CD8-positive, alpha-beta memory T cell (primary cell): Measurements from ENCODE around the gene SCGN. TPM values are rescaled to one million over a fixed set of nuclear protein-coding genes. Genes with fewer than 3 reads are reported as not detected.
"Not testable (repeated sequence)": the region's sequence is repeated elsewhere in the genome, so short reads cannot be mapped to it uniquely, and the experiment has no call there.

Source experiments
- CTCF ChIA-PET: fragments of 350-600 bp; sonication (Branson Sonifier 250); formaldehyde crosslinking; loops from one replicate; lab custom pipeline; 2021; ENCODE audit warnings: antibody characterized with exemption; lab: Charles Lee
- POLR2A ChIA-PET: fragments of 350-600 bp; sonication (Branson Sonifier 250); formaldehyde crosslinking; loops from one replicate; lab custom pipeline; 2021; ENCODE audit warnings: antibody characterized with exemption; lab: Charles Lee
- DNase-seq, 5 donors: peaks; one replicate each; pipeline versions ENCODE4 v3.0.0 to v3.0.0-alpha.2; 2020 to 2022; ENCODE audit warnings: mixed read lengths in 1 of 5
- H3K27ac ChIP-seq: one replicate; pipeline ENCODE4 v1.7.0; 2013; ENCODE audit warnings: low read depth, mild to moderate bottlenecking, low read length, moderate library complexity
- H3K27me3 ChIP-seq: 2 replicates; pipeline ENCODE4 v1.7.0; 2013; ENCODE audit warnings: low read length, mild to moderate bottlenecking; ENCODE audit not compliant: insufficient read depth, poor library complexity, severe bottlenecking
- H3K36me3 ChIP-seq: 2 replicates; pipeline ENCODE4 v1.7.0; 2013; ENCODE audit warnings: mild to moderate bottlenecking, low read length, moderate library complexity; ENCODE audit not compliant: insufficient read depth
- H3K4me1 ChIP-seq: 2 replicates; pipeline ENCODE4 v1.7.0; 2013; ENCODE audit warnings: mild to moderate bottlenecking, low read length, moderate library complexity; ENCODE audit not compliant: insufficient read depth
- H3K4me3 ChIP-seq: 2 replicates; pipeline ENCODE4 v1.7.0; 2013; ENCODE audit warnings: mild to moderate bottlenecking, low read length
- H3K9me3 ChIP-seq: 2 replicates; pipeline ENCODE4 v1.7.0; 2013; ENCODE audit warnings: mild to moderate bottlenecking, low read length
- H3K27ac Mint-ChIP-seq, 8 donors: one replicate each; pipeline ENCODE4 v1.8.0; 2020 to 2021; ENCODE audit warnings: mixed read lengths in 8 of 8, mild to moderate bottlenecking in 6 of 8, inconsistent platforms in 3 of 8, moderate library complexity in 3 of 8
- H3K27me3 Mint-ChIP-seq, 2 donors: one replicate each; pipeline ENCODE4 v1.8.0; 2020 to 2021; ENCODE audit warnings: mixed read lengths in 2 of 2, mild to moderate bottlenecking in 1 of 2, moderate library complexity in 1 of 2
- H3K36me3 Mint-ChIP-seq, 3 donors: one replicate each; pipeline ENCODE4 v1.8.0; 2020 to 2021; ENCODE audit warnings: mixed read lengths in 3 of 3, inconsistent platforms in 1 of 3, mild to moderate bottlenecking in 1 of 3
- H3K4me1 Mint-ChIP-seq, 3 donors: one replicate each; pipeline ENCODE4 v1.8.0; 2020 to 2021; ENCODE audit warnings: mixed read lengths in 3 of 3, inconsistent platforms in 1 of 3, mild to moderate bottlenecking in 1 of 3
- H3K4me3 Mint-ChIP-seq, 7 donors: one replicate each; pipeline ENCODE4 v1.8.0; 2020 to 2021; ENCODE audit warnings: mixed read lengths in 7 of 7, mild to moderate bottlenecking in 6 of 7, moderate library complexity in 4 of 7, inconsistent platforms in 2 of 7
- H3K9me3 Mint-ChIP-seq, 5 donors: one replicate each; pipeline ENCODE4 v1.8.0; 2020 to 2022; ENCODE audit warnings: mixed read lengths in 5 of 5, mild to moderate bottlenecking in 3 of 5, moderate library complexity in 2 of 5, inconsistent platforms in 1 of 5
- polyA plus RNA-seq: library from polyadenylated mRNA; unstranded; fragments of 300-500 nt; fragmentation: Illumina TruSeq; gene quantifications from one replicate; pipeline ENCODE4 v1.2.3, GENCODE V29; 2021
- total RNA-seq, 2 experiments: library from RNA; stranded (reverse); gene quantifications; one replicate each; pipeline ENCODE4 v1.2.3, GENCODE V29; 2021

Gene SCGN
- total and polyA plus RNA-seq, 3 experiments from 2014 or later: not detected

- no peak overlapping the region for H3K4me3 Mint-ChIP-seq
- Histone ChIP-seq H3K27ac (no peak overlapping the region), H3K4me1 (no peaks in the 10 kb centered on the region), H3K27me3 (no peaks in the 10 kb centered on the region), H3K36me3 (no peaks in the 10 kb centered on the region), H3K4me3 (no peak overlapping the region), H3K9me3 (no peaks in the 10 kb centered on the region)
- H3K36me3 Mint-ChIP-seq: no peaks in the 10 kb centered on the region
- H3K9me3 Mint-ChIP-seq: no peaks in the 10 kb centered on the region
- H3K4me1 Mint-ChIP-seq: no peaks in the 10 kb centered on the region
- ChIA-PET CTCF (no interaction called here), POLR2A (no interaction called here)
- H3K27ac Mint-ChIP-seq: no peak overlapping the region
- no peak for DNase-seq
- H3K27me3 Mint-ChIP-seq: peaks cover 0 to 17% of the 10 kb centered on the region in 2 donors
Observed at GRCh38 chr6:25743868-25744267, 91.9 kb downstream of the SCGN start.

GRCh38 chr6:25745836-25746235 lies 93.8 kb downstream of the SCGN start:
- no peaks in the 10 kb centered on the region for H3K36me3 Mint-ChIP-seq
- no peak overlapping the region for H3K4me3 Mint-ChIP-seq
- no peak overlapping the region for H3K4me3 ChIP-seq
- ChIA-PET CTCF (no interaction called here), POLR2A (no interaction called here)
- H3K27me3 ChIP-seq: no peaks in the 10 kb centered on the region
- H3K4me1 ChIP-seq: no peaks in the 10 kb centered on the region
- no peak for DNase-seq
- no peak overlapping the region for H3K27ac ChIP-seq
- H3K9me3 ChIP-seq: no peaks in the 10 kb centered on the region
- no peak overlapping the region for H3K27ac Mint-ChIP-seq
- no peaks in the 10 kb centered on the region for H3K9me3 Mint-ChIP-seq
- peaks cover 0 to 5% of the 10 kb centered on the region in 2 donors for H3K27me3 Mint-ChIP-seq
- no peaks in the 10 kb centered on the region for H3K4me1 Mint-ChIP-seq
- H3K36me3 ChIP-seq: no peaks in the 10 kb centered on the region

- no peak overlapping the region for H3K27ac ChIP-seq
- no peaks in the 10 kb centered on the region for H3K36me3 ChIP-seq
- no peak for DNase-seq
- Mint-ChIP-seq H3K27me3 (peaks cover 0 to under 1% of the 10 kb centered on the region in 2 donors), H3K36me3 (no peaks in the 10 kb centered on the region), H3K9me3 (no peaks in the 10 kb centered on the region), H3K4me1 (no peaks in the 10 kb centered on the region), H3K4me3 (no peak overlapping the region), H3K27ac (no peak overlapping the region)
- no peaks in the 10 kb centered on the region for H3K9me3 ChIP-seq
- H3K4me3 ChIP-seq: no peak overlapping the region
- H3K27me3 ChIP-seq: no peaks in the 10 kb centered on the region
- ChIA-PET CTCF (no interaction called here), POLR2A (no interaction called here)
- H3K4me1 ChIP-seq: no peaks in the 10 kb centered on the region
Observed at GRCh38 chr6:25746968-25747367, 95.0 kb downstream of the SCGN start.

GRCh38 chr6:25747477-25747876 lies 95.5 kb downstream of the SCGN start:
- H3K27ac ChIP-seq: no peak overlapping the region
- Mint-ChIP-seq H3K36me3 (no peaks in the 10 kb centered on the region), H3K4me3 (no peak overlapping the region), H3K9me3 (no peaks in the 10 kb centered on the region), H3K4me1 (no peaks in the 10 kb centered on the region), H3K27ac (no peak overlapping the region), H3K27me3 (no peaks in the 10 kb centered on the region)
- no peak for DNase-seq
- no peak overlapping the region for H3K4me3 ChIP-seq
- POLR2A ChIA-PET: no interaction called here
- no peaks in the 10 kb centered on the region for H3K9me3 ChIP-seq
- H3K4me1 ChIP-seq: no peaks in the 10 kb centered on the region
- no peaks in the 10 kb centered on the region for H3K36me3 ChIP-seq
- CTCF ChIA-PET: no interaction called here
- no peaks in the 10 kb centered on the region for H3K27me3 ChIP-seq

- H3K4me1 Mint-ChIP-seq: no peaks in the 10 kb centered on the region
- no peaks in the 10 kb centered on the region for H3K27me3 Mint-ChIP-seq
- H3K9me3 Mint-ChIP-seq: no peaks in the 10 kb centered on the region
- H3K4me3 Mint-ChIP-seq: no peak overlapping the region
- H3K4me3 ChIP-seq: no peak overlapping the region
- DNase-seq: no peak
- H3K27ac Mint-ChIP-seq: no peak overlapping the region
- ChIA-PET POLR2A (no interaction called here), CTCF (no interaction called here)
- H3K36me3 Mint-ChIP-seq: no peaks in the 10 kb centered on the region
- H3K27ac ChIP-seq: no peak overlapping the region
- no peaks in the 10 kb centered on the region for H3K4me1 ChIP-seq
- no peaks in the 10 kb centered on the region for H3K36me3 ChIP-seq
- H3K27me3 ChIP-seq: no peaks in the 10 kb centered on the region
- H3K9me3 ChIP-seq: no peaks in the 10 kb centered on the region
Observed at GRCh38 chr6:25748049-25748448, 96.0 kb downstream of the SCGN start.

GRCh38 chr6:25748601-25749517 lies 96.8 kb downstream of the SCGN start:
- H3K4me1 Mint-ChIP-seq, CTCF ChIA-PET, H3K9me3 Mint-ChIP-seq, H3K27ac Mint-ChIP-seq, H3K4me3 ChIP-seq, POLR2A ChIA-PET, H3K27ac ChIP-seq, H3K4me1 ChIP-seq, H3K27me3 ChIP-seq, H3K36me3 Mint-ChIP-seq, H3K4me3 Mint-ChIP-seq, H3K27me3 Mint-ChIP-seq, H3K36me3 ChIP-seq, DNase-seq, H3K9me3 ChIP-seq: not testable (repeated sequence)

GRCh38 chr6:25749837-25750236 lies 97.8 kb downstream of the SCGN start:
- no peak overlapping the region for H3K4me3 Mint-ChIP-seq
- Histone ChIP-seq H3K27ac (no peak overlapping the region), H3K9me3 (no peaks in the 10 kb centered on the region), H3K36me3 (no peaks in the 10 kb centered on the region), H3K4me3 (no peak overlapping the region), H3K4me1 (no peaks in the 10 kb centered on the region), H3K27me3 (no peaks in the 10 kb centered on the region)
- ChIA-PET POLR2A (no interaction called here), CTCF (no interaction called here)
- no peaks in the 10 kb centered on the region for H3K36me3 Mint-ChIP-seq
- no peaks in the 10 kb centered on the region for H3K9me3 Mint-ChIP-seq
- H3K27me3 Mint-ChIP-seq: peaks cover 0 to 2% of the 10 kb centered on the region in 2 donors
- no peaks in the 10 kb centered on the region for H3K4me1 Mint-ChIP-seq
- no peak for DNase-seq
- H3K27ac Mint-ChIP-seq: no peak overlapping the region

- no peak overlapping the region for H3K27ac Mint-ChIP-seq
- H3K4me1 ChIP-seq: no peaks in the 10 kb centered on the region
- H3K4me1 Mint-ChIP-seq: no peaks in the 10 kb centered on the region
- no peaks in the 10 kb centered on the region for H3K27me3 ChIP-seq
- DNase-seq: no peak
- H3K9me3 Mint-ChIP-seq: no peaks in the 10 kb centered on the region
- no peaks in the 10 kb centered on the region for H3K36me3 ChIP-seq
- no peak overlapping the region for H3K4me3 Mint-ChIP-seq
- no peak overlapping the region for H3K4me3 ChIP-seq
- no peaks in the 10 kb centered on the region for H3K36me3 Mint-ChIP-seq
- ChIA-PET POLR2A (no interaction called here), CTCF (no interaction called here)
- no peak overlapping the region for H3K27ac ChIP-seq
- peaks cover 0 to 2% of the 10 kb centered on the region in 2 donors for H3K27me3 Mint-ChIP-seq
- no peaks in the 10 kb centered on the region for H3K9me3 ChIP-seq
Observed at GRCh38 chr6:25750906-25751305, 98.9 kb downstream of the SCGN start.
